IMR-90 (cell line): ENCODE data around the gene NHEJ1.

Experiments used
- CEBPB ChIP-seq: IDR thresholded peaks from 2 replicates; pipeline ENCODE4 v1.6.1; 2012; ENCODE audit warnings: low read depth, low read length, improper control_type of control experiment
- CHD1 ChIP-seq: IDR thresholded peaks from 2 replicates; pipeline ENCODE4 v1.6.1; 2012; ENCODE audit warnings: low read depth, low read length, improper control_type of control experiment
- MAZ ChIP-seq: IDR thresholded peaks from 2 replicates; pipeline ENCODE4 v1.6.1; 2012; ENCODE audit warnings: low read depth, mild to moderate bottlenecking, low read length, improper control_type of control experiment, moderate library complexity, borderline replicate concordance
- POLR2A ChIP-seq: IDR thresholded peaks from 2 replicates; pipeline ENCODE4 v1.6.1; 2012; ENCODE audit warnings: mild to moderate bottlenecking, low read depth, low read length
- RAD21 ChIP-seq: IDR thresholded peaks from 2 replicates; pipeline ENCODE4 v1.6.1; 2012; ENCODE audit warnings: low read length, improper control_type of control experiment
- RFX5 ChIP-seq: IDR thresholded peaks from 2 replicates; pipeline ENCODE4 v1.8.0; 2012; ENCODE audit warnings: low read depth, mild to moderate bottlenecking, low read length, moderate library complexity
- SMC3 ChIP-seq: fragments of 150-350 bp; IDR thresholded peaks from 2 replicates; pipeline ENCODE4 v1.6.1; 2016; ENCODE audit warnings: low read depth, mild to moderate bottlenecking, antibody characterized with exemption, low read length, moderate library complexity
- TF ChIP-seq, protein P1 (sequence below): conservative IDR thresholded peaks from 2 replicates; pipeline ENCODE4 v1.5.1; 2012; ENCODE audit warnings: mild to moderate bottlenecking, low read depth, low read length, improper control_type of control experiment
- TF ChIP-seq, protein P2 (sequence below): fragments of 150-350 bp; IDR thresholded peaks from 2 replicates; pipeline ENCODE4 v1.6.1; 2016; ENCODE audit warnings: low read depth, mild to moderate bottlenecking, low read length, moderate library complexity, borderline replicate concordance
- TF ChIP-seq, protein P3 (sequence below): fragments of 150-350 bp; IDR thresholded peaks from 2 replicates; pipeline ENCODE4 v1.6.1; 2017; ENCODE audit warnings: mild to moderate bottlenecking, antibody characterized with exemption, low read length, low read depth

DNA sequence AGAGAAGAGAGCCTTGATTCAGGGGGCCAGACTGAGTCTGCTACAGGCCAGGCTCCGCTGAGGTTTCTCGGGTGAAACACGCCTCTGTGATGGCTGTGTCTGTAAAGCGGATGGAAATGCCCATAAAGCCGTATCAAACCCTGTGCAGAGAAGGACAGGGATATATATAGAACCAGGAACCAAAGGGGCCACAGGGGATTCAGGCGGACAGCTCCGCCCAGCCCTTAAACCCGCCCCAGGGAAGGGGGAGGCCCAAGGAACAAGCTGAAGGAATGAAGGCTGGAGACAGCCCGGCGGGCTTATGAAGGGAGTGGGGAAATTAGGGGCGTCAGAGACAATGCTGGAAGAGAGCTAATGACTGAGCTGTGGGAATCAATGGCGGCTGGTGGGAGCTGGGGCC lies 42.1 kb downstream of the NHEJ1 start:
- TF ChIP-seq, protein P1, sequence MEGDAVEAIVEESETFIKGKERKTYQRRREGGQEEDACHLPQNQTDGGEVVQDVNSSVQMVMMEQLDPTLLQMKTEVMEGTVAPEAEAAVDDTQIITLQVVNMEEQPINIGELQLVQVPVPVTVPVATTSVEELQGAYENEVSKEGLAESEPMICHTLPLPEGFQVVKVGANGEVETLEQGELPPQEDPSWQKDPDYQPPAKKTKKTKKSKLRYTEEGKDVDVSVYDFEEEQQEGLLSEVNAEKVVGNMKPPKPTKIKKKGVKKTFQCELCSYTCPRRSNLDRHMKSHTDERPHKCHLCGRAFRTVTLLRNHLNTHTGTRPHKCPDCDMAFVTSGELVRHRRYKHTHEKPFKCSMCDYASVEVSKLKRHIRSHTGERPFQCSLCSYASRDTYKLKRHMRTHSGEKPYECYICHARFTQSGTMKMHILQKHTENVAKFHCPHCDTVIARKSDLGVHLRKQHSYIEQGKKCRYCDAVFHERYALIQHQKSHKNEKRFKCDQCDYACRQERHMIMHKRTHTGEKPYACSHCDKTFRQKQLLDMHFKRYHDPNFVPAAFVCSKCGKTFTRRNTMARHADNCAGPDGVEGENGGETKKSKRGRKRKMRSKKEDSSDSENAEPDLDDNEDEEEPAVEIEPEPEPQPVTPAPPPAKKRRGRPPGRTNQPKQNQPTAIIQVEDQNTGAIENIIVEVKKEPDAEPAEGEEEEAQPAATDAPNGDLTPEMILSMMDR: no peak
- TF ChIP-seq, protein P2, sequence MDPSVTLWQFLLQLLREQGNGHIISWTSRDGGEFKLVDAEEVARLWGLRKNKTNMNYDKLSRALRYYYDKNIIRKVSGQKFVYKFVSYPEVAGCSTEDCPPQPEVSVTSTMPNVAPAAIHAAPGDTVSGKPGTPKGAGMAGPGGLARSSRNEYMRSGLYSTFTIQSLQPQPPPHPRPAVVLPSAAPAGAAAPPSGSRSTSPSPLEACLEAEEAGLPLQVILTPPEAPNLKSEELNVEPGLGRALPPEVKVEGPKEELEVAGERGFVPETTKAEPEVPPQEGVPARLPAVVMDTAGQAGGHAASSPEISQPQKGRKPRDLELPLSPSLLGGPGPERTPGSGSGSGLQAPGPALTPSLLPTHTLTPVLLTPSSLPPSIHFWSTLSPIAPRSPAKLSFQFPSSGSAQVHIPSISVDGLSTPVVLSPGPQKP: no peak
- TF ChIP-seq POLR2A (no peak), CEBPB (no peak), SMC3 (no peak), CHD1 (no peak), RAD21 (no peak), MAZ (no peak), RFX5 (no peak)
- TF ChIP-seq, protein P3, sequence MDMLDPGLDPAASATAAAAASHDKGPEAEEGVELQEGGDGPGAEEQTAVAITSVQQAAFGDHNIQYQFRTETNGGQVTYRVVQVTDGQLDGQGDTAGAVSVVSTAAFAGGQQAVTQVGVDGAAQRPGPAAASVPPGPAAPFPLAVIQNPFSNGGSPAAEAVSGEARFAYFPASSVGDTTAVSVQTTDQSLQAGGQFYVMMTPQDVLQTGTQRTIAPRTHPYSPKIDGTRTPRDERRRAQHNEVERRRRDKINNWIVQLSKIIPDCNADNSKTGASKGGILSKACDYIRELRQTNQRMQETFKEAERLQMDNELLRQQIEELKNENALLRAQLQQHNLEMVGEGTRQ: no peak
